Activated gamma-delta T cell treated with Interleukin-2 at 50 U/mL for 16 hours (primary cell): ENCODE measurements around the gene RAB37.

Source experiments
- DNase-seq: peaks from one replicate; pipeline ENCODE4 v3.0.0-alpha.2; 2020

RAB37 gene

DNA sequence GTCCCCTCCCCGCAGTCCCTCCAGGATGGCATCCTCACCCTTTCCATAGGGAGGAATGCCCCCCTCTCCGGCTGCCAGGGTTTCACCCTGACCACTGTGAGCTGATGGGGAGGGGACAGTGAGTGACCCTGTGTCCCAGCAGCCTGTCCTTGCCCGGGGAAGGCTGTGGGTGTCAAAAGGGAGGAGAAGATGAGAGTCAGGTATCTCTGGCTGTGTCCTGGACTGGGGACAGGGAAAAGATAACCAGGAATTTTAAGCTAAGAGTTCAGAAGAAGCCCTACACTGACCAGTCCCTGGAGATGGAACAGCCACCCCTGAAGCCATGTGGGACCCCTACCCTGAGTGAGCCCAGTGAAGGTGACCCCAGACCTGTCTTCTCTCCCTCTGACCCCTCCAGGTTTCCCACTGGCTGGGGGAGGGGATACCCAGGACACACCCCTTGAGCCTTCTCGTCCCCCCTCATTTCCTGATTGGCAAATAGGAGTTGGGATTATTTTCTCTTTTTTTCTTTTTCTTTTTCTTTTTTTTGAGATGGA lies 27.8 kb downstream of the RAB37 start:
- DNase-seq: no peak

DNA sequence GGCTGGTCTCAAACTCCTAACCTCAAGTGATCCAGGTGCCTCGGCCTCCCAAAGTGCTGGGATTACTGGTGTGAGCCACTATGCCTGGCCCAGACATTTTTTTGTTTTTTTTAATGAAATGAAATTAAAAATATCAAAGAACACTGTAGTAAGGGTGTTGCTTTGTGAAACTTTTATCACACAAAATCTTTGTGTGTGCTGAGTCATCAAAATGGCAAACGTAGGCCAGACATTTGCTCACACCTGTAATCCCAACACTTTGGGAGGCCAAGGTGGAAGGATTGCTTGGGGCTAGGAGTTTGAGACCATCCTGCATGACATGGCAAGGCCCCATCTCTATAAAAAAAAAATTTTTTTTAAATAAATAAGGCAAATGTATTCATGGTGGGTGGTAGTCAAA lies 29.4 kb downstream of the RAB37 start:
- no peak for DNase-seq

DNA sequence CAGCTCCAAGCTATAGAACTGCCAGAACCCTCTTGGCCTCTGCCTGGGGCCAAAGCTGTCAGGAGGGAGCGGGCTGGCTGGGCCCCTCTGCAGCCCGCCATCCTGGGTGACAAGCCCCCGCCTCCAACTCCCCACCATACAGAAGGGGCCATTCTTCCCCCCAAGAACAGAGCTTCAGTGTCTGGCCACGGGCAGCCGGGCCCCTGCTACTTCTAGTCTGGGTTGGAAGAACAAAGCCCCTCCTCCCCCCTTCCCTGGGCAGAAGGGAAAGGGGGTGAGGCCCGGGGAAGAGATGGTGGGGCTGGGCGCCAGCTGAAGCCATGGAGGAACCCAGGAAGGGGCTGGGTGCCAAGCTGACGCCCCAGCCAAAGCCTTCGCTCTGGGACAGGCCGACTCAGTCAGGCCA lies 30.1 kb downstream of the RAB37 start:
- DNase-seq: no peak

DNA sequence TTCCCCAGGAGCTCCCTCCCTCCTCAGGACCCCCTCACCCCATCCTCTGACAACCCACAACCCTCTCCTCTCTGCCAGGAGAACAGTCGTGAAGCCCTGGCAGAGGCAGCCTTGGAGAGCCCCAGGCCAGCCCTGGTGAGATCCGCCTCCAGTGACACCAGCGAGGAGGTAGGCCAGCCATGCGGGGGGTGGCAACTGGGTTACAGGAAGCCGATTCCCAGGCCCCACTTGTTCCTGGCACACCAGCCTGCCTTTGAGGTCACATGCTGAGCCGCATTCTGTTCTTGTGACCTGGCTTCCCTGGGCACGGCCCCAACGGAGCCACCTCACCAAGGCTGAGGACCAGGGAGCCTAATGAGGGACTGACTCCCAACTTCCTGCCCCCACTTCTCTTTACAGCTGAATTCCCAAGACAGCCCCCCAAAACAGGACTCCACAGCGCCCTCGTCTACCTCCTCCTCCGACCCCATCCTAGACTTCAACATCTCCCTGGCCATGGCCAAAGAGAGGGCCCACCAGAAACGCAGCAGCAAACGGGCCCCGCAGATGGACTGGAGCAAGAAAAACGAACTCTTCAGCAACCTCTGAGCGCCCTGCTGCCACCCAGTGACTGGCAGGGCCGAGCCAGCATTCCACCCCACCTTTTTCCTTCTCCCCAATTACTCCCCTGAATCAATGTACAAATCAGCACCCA lies 31.2 kb downstream of the RAB37 start:
- DNase-seq: no peak

DNA sequence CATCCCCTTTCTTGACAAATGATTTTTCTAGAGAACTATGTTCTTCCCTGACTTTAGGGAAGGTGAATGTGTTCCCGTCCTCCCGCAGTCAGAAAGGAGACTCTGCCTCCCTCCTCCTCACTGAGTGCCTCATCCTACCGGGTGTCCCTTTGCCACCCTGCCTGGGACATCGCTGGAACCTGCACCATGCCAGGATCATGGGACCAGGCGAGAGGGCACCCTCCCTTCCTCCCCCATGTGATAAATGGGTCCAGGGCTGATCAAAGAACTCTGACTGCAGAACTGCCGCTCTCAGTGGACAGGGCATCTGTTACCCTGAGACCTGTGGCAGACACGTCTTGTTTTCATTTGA lies 31.7 kb downstream of the RAB37 start:
- DNase-seq: no peak

DNA sequence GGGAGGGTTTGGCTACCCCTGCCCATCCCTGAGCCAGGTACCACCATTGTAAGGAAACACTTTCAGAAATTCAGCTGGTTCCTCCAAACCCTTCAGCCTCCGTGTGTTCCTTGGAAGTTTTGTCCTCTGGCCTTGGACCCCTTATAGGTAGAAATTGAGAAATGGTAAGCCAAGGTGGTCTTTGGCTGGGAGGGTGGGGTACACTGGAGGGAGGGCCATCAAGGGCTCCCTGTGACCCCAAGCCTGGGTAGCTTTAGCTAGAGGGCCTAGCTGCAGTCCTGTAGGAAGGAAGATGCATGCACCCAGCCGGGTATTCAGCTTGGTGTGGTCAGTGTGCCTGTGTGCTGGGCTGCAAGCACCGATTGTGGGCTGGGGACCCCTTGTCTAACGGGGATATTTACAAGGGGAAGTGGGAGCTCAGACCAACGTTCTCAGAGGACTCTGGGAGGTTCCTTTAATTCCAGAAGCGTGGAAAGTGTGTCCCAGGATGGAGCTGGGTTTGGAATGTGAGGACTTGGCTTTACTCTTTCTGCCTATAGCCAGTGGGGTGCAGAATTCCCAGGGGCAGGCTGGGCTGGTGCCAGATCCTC lies 32.3 kb downstream of the RAB37 start:
- DNase-seq: no peak

DNA sequence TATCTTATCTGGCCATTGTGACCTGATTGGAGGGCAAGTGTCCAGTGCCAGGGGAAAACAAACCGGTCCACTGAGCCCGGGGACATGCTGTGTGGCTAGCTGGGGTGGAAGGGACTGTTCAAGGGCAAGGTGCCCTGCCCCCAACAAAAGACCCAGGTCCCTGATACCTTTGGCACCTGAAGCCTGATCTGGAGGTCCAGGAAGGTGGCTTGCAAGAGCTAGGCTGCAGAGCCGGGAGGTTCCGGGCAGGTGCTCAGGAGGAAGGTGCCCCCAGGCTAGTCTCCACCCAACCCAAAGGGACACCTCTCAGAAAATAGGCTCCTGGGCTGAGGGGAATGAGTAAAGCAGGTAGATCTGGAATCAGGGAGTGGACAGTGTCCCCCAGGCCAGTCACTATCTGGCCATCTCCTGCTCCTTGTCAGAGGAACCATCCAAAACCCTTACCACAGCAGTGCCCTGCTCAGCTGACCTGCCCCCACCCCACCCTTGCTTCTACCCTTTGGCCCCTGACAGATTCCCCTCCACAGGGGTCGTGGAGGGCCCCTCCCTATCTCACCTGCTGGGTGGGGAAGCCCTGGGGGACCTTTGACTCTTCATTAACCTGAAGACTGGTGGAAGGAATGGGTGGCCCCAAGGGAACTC lies 32.9 kb downstream of the RAB37 start:
- no peak for DNase-seq

DNA sequence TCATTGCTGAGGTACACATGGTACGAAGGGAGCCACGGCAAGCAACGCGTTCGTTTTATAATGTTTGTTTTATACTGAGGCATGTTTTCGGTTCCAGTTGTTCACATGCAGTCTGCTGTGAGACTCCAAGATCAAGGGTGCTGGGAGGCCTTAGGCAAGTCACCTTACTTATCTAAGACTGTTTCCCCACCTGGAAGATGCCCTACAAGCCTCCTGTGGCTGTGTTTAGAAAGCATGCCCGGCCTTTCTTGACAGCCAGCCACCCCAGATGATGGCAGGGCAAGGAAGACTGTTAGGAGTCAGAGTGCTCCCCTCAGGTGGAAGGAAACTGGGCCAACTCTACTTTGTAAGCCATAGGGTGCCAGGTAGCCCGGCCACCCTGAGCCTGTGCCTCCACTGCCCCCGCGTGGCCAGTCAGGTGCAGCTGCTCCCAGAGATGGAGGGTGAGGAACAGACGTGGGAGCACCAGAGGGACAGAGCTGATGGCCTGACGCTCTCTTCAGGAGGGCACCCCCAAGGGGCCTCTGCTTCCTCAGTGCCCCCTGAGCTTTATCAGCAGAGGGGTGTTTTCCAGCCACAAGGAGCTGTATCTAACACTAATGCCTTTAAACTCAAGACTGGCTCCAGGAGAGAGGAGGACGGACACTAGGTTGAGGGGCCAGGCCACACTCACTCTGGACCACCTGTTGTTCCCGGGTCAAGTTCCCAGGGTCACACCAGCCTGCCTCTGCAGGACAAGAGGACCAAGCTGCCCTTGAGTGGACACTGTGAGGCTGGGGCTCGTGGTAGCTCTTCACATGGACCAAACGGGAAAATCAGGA lies 33.7 kb downstream of the RAB37 start:
- DNase-seq: peak; percentile 76

DNA sequence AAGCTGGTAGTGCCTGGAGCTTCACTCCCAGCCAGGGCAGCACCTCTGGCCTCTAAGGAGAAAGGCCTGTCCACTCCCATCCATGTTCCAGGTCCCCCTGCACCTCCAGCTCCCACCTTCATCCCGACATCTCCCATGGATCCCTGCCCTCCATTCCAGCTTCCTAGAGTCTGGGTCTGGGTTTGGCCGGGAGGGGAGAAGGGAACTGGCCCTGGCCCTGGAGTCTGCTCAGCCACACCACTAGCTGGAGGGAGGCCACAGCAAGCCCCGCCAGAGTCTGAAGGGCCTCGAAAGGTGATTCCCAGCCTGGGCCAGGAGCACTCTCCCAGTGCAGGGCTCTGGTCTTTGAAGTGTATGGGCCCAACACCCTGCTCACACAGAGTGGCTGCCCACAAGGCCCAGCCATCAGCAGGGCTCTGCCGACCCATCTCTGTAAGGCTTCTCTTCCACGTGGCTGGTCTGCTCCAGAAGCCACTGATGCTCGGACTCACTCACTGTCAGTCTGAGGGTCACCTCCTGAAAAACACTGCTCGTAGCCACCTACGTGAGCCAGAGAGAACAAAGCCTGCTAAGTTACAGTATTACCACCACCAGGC lies 34.4 kb downstream of the RAB37 start:
- no peak for DNase-seq

DNA sequence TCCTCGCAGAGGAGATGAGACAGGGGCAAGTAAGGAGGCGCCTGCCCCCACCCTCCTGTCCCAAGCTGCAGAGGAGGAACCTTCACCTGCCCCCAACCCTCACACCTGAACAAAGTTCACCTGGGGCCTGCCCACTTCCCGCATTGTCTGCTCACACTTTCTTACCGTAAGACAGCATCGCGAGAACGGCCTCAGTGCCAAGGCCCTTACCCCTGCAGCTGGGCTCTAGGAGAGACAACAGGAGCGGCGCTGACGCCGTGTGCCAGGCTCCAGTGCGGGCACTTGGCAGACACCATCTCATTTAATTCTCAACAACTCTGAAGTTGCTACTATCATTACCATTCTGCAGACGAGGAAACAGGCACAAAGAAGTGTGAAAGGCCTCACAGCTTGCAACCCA lies 35.0 kb downstream of the RAB37 start:
- no peak for DNase-seq

DNA sequence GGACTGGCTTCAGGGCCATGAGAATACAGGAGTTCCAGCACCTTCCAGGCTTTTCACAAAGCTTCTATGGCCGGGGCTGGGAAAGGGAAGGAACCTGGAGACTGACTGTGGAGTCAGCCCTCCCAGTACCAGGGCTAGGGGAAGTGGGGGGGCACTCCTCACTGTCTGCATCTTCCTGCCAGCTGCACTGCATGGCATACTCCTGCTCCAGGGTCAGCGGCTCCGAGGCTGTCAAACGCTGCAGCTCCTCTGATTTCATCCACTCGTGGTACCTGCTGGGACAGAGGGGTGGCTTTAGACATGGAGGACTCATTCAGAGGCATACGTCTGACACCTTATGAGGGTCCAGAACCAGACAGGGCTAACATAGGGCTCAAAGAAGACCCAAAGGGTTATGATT lies 36.4 kb downstream of the RAB37 start:
- no peak for DNase-seq

DNA sequence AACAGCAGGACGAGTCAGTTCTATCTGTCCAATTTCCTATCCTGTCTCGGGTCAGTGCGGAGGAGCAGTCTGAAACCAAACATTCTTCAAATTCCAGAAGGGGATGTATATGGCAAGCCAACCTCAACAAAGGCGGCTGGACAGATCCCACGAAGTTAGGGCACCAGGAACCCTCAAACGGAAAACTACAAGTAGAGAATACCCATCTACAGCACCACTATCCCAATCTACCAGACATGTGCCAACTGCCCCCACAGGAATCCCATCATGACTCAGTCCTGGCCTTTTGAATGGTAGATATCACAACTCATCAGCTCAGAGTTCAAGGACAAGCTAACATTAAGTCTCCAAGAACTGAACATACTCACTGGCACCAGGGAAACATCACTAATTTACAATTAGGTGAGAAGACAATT lies 36.8 kb downstream of the RAB37 start:
- no peak for DNase-seq

DNA sequence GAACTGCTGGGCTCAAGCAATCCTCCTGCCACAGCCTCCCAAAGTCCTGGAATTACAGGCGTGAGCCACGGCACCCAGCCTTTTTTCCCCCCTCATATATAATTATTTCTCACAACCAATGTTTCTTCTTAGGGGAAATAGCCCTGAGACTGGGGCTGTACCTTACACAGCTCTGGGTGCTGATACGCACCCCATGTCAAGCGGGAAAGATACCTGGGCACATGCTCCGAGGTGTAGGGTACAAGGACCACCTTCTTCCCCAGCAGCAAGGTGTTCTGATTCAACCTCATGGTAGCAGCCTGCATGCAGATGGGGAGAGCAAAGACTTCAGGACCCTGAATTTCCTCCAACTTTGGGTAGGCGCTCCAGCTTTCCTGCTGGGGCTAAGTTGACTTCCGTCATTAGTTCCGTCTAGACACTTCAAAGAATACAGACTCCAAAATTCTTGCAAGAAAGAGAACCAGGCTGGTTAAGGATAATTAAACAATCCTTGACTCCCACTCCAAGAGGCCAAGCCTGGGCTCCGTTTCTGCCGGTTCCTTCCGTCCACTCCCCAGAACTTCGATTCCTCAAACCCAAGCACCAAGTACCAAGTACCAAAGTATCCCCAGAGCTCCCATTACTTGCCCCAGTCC lies 38.5 kb downstream of the RAB37 start:
- DNase-seq: no peak

DNA sequence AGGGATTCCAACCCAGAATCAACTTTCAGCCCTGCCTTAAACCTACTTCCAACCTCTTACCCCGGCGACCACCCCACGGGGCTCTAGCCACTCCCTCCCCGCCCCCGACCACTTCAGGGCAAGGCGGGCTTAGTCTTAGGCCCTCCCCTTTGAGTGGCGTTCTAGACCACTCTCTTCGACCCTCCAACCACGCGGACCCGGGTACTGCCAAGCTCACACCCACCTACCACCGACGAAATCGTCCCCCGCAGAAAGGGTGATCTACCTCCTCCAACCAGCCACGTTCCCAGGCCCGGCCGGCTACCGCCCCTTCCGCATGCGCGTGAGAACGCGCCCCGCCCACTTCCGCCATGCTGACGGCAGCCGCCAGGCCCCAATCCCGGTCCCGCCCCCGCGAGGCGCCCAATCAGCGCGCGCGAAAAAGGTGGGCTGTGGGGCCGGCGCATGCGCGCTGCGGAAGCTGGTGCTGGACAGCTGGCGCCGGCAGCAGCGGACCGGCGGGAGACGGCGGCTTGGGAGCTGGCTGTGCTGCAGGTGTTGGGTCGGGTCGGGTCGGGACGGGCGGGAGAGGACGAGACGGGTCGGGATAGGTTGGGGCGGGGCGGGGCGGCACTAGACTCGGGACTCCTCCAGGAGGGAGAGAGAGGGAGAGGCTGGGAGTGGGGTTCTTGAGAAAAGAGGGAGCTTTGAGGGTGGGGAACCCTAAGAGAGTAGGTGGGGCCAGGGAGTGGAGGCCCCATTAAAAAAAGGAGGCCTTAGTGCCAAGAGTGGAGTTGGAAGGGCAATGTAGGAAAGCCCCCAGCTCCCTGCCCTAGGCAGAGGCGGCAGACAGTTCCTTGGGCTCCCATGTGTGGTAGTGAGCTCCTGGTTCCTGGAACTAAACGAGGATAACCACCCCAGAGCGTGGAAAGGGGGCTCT lies 39.2 kb downstream of the RAB37 start, which contains the start of gene NAT9:
Gene NAT9 (minus strand): TSS at position 302 of the 919 bp plus-strand sequence. CDS start 647 bp downstream, outside the sequence.
- DNase-seq: peak; percentile 99

DNA sequence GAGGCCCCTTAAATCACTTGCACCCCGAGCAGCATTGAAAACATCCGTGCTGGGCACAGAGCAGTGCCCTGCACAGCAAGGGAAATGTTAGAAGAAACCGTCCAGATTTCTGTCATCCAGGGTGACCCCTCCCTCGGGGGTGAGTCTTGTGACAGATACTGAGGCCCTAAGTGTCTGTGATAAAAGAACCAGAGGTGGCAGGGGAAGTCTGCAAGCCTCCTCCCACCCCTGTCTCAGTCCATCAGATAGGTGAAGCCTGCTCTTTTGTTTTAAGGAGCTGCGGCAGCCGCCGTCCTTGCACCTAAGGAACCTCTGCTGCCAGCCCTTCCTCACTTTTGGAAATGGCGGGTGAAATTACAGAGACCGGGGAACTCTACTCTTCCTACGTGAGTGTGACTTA lies 39.9 kb downstream of the RAB37 start:
- no peak for DNase-seq

DNA sequence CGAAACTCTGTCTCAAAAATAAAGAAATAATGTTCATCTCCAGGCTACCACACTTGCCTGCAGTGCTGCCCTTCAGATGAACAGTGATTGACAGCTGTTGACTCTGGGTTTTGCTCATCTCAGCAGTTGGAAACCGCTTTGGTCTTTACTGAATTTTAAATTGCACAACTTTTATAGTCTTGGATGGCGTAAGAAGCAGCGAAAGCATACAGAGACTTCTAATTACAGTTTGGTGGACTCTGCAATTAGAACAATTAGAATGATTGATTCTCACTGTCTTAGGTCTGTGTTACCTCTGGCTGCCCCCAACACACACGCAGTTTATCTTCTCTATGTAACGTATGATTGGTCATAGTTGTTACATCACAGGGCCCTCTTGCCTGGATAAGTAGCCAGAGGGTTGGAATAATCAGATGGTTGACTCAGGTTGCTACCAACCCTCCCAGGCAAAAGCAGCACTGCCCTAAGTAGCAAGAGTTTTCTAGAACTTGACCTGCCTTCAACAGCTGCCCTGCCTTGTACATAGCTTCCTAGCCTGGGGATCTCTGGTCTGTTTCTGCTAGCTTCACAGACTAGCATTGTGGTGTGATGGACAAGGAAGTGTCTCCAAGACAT lies 41.0 kb downstream of the RAB37 start:
- DNase-seq: no peak

DNA sequence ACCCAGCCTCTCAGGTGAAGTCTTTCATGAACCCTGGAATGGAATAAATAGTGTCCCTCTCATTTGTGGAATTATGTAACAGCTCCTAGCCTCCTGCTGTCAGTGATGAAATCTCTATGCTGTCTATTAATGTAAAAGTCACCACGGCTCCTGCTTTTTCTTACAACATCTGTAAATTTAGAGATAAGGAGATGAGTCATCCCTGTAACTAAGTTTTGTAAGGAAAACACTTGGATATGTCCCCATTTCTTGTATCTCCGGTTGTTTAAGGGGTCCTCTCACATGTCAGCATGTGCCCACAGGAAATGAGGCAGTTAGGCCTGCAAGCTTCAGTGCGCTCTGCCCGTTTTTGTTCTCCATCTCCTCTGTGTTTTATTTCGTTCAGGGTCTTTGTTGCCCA lies 41.9 kb downstream of the RAB37 start:
- DNase-seq: no peak

DNA sequence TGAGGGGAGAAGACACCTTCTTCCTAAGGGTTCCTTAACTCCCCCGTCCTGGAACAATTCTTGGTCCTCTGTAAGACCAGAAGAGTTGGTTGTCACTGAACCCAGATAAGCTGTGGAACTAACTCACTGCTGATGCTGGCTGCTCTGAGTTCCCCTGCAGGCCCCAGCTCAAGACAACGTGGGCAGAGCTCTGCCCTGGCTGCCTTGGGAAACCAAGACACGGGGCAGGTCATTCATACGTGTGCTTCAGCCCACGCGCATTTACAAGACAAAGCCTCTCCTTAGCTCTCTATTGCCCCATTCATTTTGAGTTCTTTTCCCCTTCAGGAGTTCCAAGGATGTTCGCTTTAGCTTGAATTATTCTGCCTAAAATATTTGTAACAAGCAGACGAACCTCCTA lies 42.4 kb downstream of the RAB37 start:
- DNase-seq: no peak

DNA sequence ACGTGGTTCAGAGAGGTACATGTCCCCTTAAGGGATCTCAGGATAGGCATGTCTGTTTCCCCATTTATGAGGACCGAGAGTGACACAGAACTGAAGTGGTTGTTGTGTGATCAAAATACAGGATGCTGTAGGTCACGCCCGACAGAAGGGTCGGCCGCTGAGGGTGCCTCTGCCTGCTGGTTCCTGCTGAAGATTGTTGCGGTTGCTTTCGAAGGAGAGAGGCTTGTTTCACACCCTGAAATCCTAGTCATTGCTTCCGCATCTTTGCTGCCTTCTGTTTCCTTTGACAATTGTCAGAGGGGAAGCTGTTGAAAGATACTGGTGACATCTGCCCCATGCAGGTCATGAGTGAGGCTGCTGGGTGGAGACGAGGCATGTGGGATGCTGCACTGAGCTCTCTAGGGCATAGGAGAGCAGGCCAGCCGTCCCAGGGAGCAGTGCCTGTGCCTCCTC lies 42.9 kb downstream of the RAB37 start:
- DNase-seq: peak; percentile 59

DNA sequence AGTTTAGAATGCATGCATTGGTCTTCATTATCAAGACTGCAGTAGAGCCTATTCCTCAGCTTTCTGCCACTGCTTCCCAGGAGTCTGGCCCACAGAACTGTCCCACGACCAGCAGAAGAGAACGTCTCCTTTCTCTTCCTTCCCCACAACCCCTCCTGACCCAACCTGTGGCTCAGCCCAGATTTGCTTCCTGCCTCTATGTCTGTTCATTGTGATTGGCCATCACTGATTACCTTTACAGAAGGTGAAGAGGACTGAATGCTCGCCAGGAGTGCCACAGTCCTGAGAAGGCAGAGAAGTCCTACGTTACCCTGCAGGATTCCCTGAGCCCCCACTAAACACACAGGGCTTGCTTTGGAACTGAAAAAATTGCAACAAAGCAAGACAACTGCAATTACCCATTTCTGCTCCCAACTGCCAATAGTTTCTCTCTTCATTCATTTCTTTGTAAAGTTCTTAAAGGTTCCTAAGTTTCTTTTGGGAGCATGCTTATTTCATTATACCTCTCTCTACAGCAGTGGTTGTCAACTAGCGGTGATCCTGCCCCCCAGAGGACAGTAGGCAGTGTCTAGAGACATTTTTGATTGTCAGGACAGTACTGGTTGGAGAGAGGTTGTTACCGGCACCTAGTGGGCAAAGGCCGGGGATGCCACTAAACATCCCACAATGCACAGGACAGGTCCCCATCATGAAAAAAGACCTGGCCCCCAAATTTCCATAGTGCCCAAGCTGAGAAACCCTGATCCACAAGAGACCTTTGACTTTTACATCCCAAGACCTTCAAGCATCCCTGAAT lies 43.6 kb downstream of the RAB37 start:
- DNase-seq: no peak
